Calu3 (cell line): Measurements from ENCODE around the gene APOE. TPM values are rescaled to one million over a fixed set of nuclear protein-coding genes. Genes with fewer than 3 reads are reported as not detected.
A peak's percentile ranks its signal among the peaks of the same experiment; 100 is the strongest.
"Not testable (repeated sequence)": the region's sequence is repeated elsewhere in the genome, so short reads cannot be mapped to it uniquely, and the experiment has no call there.

ENCODE experiments used
- BruUV-seq: library from RNA; stranded (reverse); fragments of 400-500 nt; replicated peaks from 2 replicates; lab custom pipeline; 2021; lab: Mats Ljungman, UMichigan
- CTCF ChIA-PET: fragments of 300-600 bp; sonication (Branson Sonifier 250); formaldehyde crosslinking; loops from one replicate; lab custom pipeline; 2022; ENCODE audit warnings: antibody characterized with exemption; lab: Charles Lee
- DNase-seq: peaks from one replicate; pipeline ENCODE4 v3.0.0; 2022
- H3K27ac Mint-ChIP-seq: one replicate; pipeline ENCODE4 v1.8.0; 2022; ENCODE audit warnings: mixed read lengths; ENCODE audit not compliant: unreplicated experiment
- H3K27me3 Mint-ChIP-seq: one replicate; pipeline ENCODE4 v1.8.0; 2022; ENCODE audit warnings: mixed read lengths; ENCODE audit not compliant: unreplicated experiment
- H3K36me3 Mint-ChIP-seq: one replicate; pipeline ENCODE4 v1.8.0; 2022; ENCODE audit warnings: mild to moderate bottlenecking, moderate library complexity, mixed read lengths; ENCODE audit not compliant: insufficient read depth, unreplicated experiment
- H3K4me1 Mint-ChIP-seq: one replicate; pipeline ENCODE4 v1.8.0; 2022; ENCODE audit warnings: mild to moderate bottlenecking, low read depth, mixed read lengths; ENCODE audit not compliant: unreplicated experiment
- H3K4me3 Mint-ChIP-seq: one replicate; pipeline ENCODE4 v1.8.0; 2022; ENCODE audit warnings: mild to moderate bottlenecking, low read depth, moderate library complexity, mixed read lengths; ENCODE audit not compliant: unreplicated experiment
- H3K9me3 Mint-ChIP-seq: one replicate; pipeline ENCODE4 v1.8.0; 2022; ENCODE audit warnings: low read depth, mixed read lengths; ENCODE audit not compliant: unreplicated experiment
- intact Hi-C: fragments of 100-400 bp; cut with micrococcal nuclease; formaldehyde crosslinking; loops from one replicate; pipeline ENCODE4 v1.10.0; 2022; ENCODE audit not compliant: unreplicated experiment
- total RNA-seq: library from RNA; stranded (reverse); gene quantifications from 2 replicates; pipeline ENCODE4 v1.2.3, GENCODE V29; 2022
- TF ChIP-seq, protein P1 (sequence below): fragments of 200-600 bp; IDR thresholded peaks from one replicate; pipeline ENCODE4 v1.8.0; 2022; ENCODE audit warnings: antibody characterized with exemption; ENCODE audit not compliant: unreplicated experiment

The APOE gene
- total RNA-seq, 1 experiment from 2014 or later = 1.1 TPM

DNA sequence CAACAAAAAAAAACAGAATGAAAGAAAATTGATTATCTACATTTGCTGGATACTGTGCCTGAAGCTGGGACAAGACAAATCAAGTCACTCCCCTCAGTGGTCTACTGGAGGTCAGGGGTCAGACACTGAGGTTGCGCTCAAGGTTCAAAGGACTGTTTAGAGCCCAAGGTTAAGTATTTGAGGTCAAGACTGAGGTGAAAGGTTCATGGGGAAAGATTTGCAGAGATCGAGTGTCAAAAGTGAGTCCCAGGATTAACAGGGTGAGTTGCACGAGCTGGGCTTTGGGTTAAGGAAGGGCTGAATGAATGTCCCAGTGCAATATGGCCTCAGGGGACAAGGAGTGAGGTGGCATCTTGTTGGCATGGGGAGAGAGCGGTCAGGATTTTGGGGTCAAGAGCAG lies 17.9 kb upstream of the APOE start:
- BruUV-seq = no TSS peak
- H3K27ac Mint-ChIP-seq = no peak overlapping the region
- CTCF ChIA-PET = no interaction called here
- H3K4me1 Mint-ChIP-seq = peaks cover 22% of the 10 kb centered on the region
- H3K9me3 Mint-ChIP-seq = no peaks in the 10 kb centered on the region
- no peak overlapping the region for H3K4me3 Mint-ChIP-seq
- intact Hi-C loops = no loop called here
- DNase-seq = no peak
- TF ChIP-seq, protein P1, sequence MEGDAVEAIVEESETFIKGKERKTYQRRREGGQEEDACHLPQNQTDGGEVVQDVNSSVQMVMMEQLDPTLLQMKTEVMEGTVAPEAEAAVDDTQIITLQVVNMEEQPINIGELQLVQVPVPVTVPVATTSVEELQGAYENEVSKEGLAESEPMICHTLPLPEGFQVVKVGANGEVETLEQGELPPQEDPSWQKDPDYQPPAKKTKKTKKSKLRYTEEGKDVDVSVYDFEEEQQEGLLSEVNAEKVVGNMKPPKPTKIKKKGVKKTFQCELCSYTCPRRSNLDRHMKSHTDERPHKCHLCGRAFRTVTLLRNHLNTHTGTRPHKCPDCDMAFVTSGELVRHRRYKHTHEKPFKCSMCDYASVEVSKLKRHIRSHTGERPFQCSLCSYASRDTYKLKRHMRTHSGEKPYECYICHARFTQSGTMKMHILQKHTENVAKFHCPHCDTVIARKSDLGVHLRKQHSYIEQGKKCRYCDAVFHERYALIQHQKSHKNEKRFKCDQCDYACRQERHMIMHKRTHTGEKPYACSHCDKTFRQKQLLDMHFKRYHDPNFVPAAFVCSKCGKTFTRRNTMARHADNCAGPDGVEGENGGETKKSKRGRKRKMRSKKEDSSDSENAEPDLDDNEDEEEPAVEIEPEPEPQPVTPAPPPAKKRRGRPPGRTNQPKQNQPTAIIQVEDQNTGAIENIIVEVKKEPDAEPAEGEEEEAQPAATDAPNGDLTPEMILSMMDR = no peak
- H3K27me3 Mint-ChIP-seq = no peaks in the 10 kb centered on the region
- peaks cover 87% of the 10 kb centered on the region for H3K36me3 Mint-ChIP-seq

- intact Hi-C loops, DNase-seq, H3K27me3 Mint-ChIP-seq, CTCF ChIA-PET, H3K9me3 Mint-ChIP-seq, H3K4me3 Mint-ChIP-seq, BruUV-seq, H3K27ac Mint-ChIP-seq: not testable (repeated sequence)
- Mint-ChIP-seq H3K4me1 (peaks cover 28% of the 10 kb centered on the region), H3K36me3 (peaks cover 87% of the 10 kb centered on the region)
These were observed 17.3 kb upstream of the APOE start for GRCh38 chr19:44888335-44888734.

DNA sequence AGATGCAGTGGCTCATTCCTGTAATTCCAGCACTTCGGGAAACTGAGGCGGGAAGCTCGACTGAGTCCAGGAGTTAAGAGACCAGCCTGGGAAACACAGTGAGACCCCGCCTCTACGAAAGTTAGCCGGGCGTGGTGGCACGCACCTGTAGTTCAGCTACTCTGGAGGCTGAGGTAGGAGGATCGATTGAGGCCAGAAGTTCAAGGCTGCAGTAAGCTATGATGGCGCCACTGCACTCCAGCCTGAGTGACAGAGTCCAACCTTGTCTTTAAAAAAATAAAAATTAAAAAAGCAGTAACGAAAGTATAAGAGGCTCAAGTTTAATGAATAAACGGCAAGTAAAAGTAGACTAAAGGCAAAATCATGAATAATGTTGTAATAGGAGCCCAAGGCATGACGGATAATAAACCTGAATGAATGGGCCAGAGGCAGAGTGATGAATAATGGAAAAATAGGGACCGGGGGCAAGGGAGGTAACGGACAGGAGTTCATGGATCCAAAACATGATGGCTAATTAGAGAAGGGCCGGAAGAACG lies 15.7 kb upstream of the APOE start:
- peaks cover 90% of the 10 kb centered on the region for H3K36me3 Mint-ChIP-seq
- DNase-seq = peak; percentile 30
- H3K4me3 Mint-ChIP-seq = peak overlapping the region; percentile 71

DNA sequence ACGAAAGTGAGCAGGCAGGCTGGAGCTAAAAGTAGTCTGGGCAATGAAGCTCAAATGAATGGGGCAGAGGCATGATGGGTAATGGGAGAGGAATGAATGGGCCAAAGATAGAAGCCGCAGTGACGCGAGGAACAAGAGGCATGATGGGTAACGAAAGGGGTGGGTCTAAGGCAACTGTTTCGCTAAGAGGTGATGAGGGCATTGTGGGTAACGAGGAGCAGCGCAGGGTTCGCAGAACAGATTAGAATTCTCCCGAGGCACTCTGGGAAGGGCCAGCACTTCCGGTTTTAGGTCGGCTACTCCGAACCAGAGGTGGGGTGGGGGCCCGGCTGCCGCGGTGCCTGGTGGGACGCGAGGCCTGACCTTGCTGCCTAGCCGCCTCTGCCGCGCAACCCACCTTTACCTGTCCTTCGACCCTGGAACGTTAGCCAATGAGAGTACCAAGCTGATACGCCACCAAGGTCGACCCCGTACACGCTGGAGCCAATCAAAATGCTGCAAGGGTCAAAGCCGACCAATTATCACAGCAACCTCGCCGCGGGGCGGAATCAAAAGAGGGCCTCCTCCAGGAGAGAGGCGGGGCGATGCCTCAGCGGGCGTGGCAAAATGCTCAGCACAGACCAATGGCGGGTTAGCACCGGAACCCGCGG lies 15.1 kb upstream of the APOE start:
- peak overlapping the region; percentile 87 for H3K27ac Mint-ChIP-seq
- CTCF ChIA-PET = interaction anchor here (0.7 to 1.4 kb wide), 7 partner anchors 33 to 167 kb away, joined by 3 to 7 read pairs (median 4); partner anchors contain the start of gene NECTIN2
- TF ChIP-seq, protein P1 = no peak
- DNase-seq = peak; percentile 100
- no peaks in the 10 kb centered on the region for H3K27me3 Mint-ChIP-seq
- intact Hi-C loops = no loop called here
- H3K4me3 Mint-ChIP-seq = peak overlapping the region; percentile 71
- peaks cover 95% of the 10 kb centered on the region for H3K36me3 Mint-ChIP-seq
- BruUV-seq = no TSS peak
- H3K4me1 Mint-ChIP-seq = peaks cover 28% of the 10 kb centered on the region
- no peaks in the 10 kb centered on the region for H3K9me3 Mint-ChIP-seq

More for the DNA sequence above, 15.7 kb upstream of the APOE start:
- Mint-ChIP-seq H3K27ac (peak overlapping the region; percentile 87), H3K9me3 (no peaks in the 10 kb centered on the region), H3K27me3 (no peaks in the 10 kb centered on the region), H3K4me1 (peaks cover 28% of the 10 kb centered on the region)
- BruUV-seq = TSS peak; percentile 97
- CTCF ChIA-PET = interaction anchor here (0.9 to 1.4 kb wide), 6 partner anchors 32 to 166 kb away, joined by 3 to 7 read pairs (median 4); partner anchors contain the start of gene NECTIN2
- intact Hi-C loops = no loop called here
- TF ChIP-seq, protein P1 = no peak
